Fibroblast of skin of left quadriceps (primary cell): ENCODE measurements around the gene DNAJC25.

Source experiments
- DNase-seq, 2 experiments: peaks; one replicate each; pipeline ENCODE4 v3.0.0-alpha.2; 2013; ENCODE audit warnings: low read depth in 2 of 2

The DNAJC25 gene

GRCh38 chr9:111627260-111627963 lies 3.7 kb upstream of the DNAJC25 start:
- no peak for DNase-seq

DNA sequence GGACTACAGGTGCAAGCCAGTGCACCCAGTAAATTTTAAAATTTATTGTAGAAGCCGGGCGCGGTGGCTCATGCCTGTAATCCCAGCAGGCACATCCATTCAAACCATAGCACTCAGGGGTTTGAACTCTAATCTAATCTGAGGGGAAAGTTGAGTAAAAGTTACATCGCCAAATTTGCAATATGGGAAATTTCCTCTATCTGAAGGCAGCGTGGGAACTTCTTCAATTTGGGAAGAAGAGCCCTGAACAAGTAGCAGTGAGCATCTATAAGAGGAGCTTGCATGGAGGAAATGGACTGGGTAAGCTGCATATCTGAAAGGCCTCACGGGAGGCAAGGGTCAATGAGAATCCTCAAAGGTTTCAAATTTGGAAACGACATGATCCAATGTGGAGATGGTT lies 2.7 kb upstream of the DNAJC25 start:
- DNase-seq, result no peak

GRCh38 chr9:111630182-111630963 lies 761 bp upstream of the DNAJC25 start:
- DNase-seq, result no peak

GRCh38 chr9:111630964-111631213 lies 245 bp upstream of the DNAJC25 start:
- DNase-seq, result no peak

DNA sequence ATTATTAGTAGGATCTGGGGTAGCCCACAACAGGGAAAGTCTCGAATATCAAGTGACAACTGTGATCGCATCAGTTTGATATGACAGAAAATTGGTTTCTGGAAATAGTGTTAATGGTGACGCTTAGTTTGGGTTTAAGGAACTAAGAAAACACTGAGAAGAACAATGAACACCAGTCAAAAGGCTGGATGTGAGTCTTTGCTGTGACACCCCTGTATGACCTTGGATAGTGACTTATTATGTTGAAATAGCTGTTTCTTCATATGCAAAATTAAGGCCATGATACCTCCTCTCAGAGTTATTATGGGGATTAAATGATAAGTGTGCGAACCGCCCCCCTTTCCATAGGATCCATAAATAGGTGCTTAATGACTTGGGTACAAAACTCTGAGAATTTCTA lies 926 bp downstream of the DNAJC25 start:
- no peak for DNase-seq

DNA sequence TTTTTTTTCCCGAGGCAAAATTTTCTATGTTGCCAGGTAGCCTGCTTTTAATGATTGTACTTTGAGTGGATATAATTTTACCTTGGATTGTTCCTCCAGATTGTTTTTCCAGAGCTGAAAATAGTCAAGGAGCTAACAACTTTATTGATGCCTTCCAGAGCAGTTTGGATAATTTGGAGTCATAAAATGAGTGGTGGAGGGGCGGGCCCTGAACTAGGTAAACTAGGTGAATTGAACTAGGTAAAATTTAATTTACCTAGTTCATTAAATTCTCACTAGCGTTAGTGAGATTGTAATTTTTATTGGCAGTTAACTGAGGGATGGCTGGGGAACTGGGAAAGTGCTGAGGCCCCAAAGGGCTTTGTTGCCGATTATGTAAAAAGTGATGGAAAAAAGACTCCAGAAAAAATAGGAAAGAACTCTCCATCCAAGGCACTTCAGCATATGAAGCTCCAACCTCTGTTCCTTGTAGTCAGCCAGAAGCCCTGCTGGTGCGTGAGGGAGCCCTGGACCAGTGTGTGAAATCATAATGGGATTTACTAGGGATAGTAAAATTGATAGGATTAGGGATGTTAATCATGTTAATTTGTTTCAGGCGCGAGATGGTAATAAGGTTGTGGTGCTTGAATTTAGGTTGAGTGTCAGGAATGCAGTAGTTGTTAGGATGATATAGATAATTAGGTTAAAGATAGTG lies 1.7 kb downstream of the DNAJC25 start:
- DNase-seq, result no peak

DNA sequence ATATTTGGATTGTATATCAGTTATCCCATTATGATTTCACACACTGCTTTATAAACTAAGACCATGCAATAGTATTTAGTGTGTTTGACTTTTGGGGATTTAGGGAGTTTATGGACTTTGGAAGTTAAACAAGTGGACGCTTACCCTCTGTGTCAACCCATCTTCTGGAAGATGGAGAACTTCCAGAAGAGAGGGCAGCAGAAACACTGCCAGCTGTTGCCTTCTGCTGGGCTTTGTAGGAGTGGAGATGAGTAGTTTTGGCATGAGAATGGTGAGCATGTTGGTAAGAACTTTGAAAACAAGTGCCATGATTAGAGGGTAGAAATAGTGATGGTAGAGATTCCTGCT lies 2.2 kb downstream of the DNAJC25 start:
- DNase-seq, result no peak

GRCh38 chr9:111634860-111635259 lies 3.7 kb downstream of the DNAJC25 start:
- no peak for DNase-seq

DNA sequence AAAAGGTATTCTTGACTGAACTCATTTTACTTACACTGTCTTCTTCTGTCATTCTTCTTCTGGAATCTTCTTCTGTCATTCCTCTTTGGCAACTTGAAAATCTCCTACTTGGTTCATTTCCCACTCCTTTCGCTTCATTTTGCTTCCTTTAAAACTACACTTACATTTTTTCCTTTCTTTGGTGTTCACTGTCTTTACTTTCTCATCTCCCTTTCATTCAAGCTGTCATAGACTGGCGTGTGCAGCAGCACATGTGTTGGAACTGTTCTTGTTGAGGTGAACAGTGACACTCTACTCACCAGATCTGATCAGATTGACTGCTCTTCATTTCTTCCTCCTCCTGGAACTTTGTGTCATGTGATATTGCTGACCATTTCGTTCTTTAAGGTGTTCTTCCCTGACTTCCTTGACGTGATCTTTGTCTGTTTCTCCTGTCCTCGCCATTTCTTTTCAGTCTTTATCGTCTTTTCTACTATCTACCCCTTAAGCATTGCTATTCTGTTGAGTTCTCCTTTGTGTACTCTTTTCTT lies 6.4 kb downstream of the DNAJC25 start:
- DNase-seq, result no peak

- no peak for DNase-seq
These were observed 13.2 kb downstream of the DNAJC25 start for GRCh38 chr9:111644195-111644772.

DNA sequence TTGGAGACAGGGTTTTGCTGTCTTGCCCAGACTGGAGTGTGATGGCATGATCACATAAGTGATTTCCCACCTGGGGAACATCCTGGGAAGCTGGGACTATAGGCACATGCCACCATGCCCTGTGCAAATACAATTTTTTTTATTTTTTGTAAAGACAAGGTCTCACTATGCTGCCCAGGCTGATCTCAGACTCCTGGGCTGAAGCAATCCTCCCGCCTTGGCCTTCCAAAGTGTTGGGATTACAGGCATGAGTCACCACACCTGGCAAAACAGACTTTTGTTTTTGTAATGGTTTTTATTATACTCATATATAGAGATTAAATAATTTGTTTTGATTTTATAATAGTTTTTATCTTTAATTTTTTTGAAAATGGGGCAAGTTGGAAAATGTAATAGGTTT lies 14.7 kb downstream of the DNAJC25 start:
- no peak for DNase-seq

DNA sequence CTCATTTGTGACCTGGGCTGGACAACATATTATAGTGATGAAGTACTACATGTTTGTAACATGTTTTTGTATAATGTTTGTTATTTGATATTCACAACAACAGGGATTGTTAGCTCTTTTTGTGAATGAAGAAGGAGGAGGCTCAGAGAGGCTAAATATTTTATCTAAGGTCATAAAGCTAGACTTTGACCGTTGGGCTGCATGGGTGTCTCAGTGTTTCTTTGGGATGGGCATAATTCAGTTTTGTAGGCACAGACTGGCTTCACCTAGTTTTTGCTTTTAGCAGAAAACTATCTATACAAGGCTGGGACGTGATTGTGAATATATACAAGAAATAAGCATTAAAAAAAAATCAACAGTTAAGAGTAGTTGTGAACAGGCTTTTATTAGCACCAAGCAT lies 15.3 kb downstream of the DNAJC25 start:
- no peak for DNase-seq

DNA sequence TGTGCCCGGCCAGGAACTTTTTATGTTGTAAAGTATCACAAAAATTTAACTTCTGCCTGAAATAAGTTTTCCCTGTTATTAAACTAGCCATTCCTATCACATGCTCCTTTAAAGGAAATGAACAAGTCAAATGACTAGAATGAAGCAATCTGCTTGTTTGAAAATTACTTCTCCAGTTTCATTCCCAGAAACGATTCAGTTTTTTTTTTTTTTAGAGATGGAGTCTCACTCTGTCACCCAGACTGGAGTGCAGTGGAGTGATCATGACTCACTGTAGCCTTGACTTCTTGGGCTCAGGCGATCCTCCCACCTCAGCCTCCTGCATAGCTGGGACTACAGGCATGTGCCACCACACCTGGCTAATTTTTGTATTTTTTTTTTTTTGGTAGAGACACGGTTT lies 16.9 kb downstream of the DNAJC25 start:
- DNase-seq, result no peak

DNA sequence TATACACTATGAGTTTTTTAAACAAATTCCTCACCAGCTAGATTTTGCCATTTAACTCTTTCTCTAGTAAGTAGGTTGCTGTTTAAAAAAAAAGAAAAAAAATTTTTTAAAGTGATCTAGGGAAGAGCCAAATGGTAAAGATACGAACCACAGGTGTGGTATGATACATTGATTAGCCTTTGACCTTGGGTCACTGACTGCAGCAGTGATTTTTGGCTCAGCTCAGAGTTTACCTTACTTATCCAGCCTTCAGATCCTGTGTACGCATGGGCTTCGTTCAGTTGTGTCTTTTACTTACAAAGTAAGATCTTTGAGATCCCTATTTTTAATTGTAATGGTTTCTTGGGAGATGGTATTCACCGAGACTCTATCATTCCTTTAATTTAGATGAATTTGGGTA lies 17.9 kb downstream of the DNAJC25 start:
- no peak for DNase-seq

DNA sequence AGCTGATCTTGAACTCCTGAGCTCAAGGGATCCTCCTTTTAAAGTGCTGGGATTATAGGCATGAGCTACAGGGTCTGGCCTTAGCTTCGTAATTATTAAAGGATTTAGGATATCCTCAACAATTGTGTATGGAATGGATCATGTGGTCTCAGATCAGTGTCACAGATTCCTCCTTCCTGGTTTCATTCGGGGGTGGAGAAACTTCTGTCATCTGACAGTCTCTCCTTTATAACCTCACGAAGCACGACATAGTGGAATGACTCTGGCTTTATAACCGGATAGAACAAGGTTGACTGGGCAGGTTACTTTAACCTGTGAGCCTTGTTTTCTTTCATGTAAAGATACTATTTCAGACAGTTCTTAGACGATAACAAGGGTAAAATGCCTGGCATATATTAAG lies 25.9 kb downstream of the DNAJC25 start:
- no peak for DNase-seq

DNA sequence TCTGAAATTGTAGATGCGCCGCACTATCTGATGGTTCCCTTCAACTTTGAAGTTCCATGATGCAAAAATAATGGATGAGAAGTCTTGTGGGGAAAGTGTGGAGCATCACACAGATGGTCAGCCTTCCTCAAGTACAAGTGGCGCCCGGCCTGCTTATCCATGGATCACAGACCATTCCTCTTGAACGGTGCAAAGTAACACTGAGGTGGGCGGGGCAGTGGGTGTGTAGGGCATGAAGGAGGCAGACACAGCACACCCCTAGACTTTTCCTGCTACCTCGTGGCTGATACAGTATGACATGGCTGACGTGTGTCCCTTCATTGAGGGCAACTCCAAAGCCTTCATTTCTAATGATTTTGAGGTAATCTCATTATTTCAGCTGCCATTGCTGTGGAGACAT lies 27.8 kb downstream of the DNAJC25 start:
- no peak for DNase-seq

- no peak for DNase-seq
These were observed 28.6 kb downstream of the DNAJC25 start for GRCh38 chr9:111659691-111660090.

- DNase-seq, result peak; percentile 14 to 19
These were observed 30.1 kb downstream of the DNAJC25 start, which contains the start of gene GNG10 for GRCh38 chr9:111661150-111661801. GNG10 (plus strand) TSS chr9:111661605; CDS start chr9:111661635, 30 bp downstream.

GRCh38 chr9:111661802-111662521 lies 30.8 kb downstream of the DNAJC25 start:
- no peak for DNase-seq

DNA sequence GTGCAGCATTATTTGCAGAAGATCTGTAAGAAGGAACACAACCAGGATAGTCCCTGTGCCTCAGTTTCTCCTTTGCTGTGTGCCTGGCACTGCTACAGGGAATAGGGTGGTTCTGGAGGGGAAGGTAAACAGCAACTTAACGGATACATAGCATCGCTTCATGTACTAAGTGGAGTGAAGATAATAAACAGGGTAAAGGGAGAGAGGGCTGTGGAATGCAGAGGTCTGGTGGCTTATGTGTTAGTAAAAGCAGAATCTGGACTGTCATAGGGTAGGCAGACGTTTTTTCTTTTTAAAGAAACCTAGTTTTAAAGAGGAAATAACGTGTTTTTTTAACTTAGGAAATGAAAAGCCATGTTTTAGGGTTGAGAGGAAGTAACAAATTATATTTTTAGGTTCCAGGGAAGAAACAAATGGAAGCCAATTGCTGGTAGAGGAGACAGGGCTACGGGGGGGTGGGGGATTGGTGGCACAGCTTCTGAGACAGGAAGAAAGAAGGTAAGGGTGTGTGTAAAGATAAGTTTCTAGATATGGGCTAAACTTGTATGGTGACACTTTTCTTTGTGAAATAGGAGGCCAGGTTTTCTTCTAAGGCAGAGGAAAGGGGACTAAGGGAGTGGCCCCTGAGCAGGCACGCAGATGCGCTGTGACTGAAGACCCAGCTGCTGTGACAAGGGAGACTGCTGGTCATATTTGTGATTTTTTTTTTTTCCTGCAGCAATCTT lies 31.6 kb downstream of the DNAJC25 start:
- no peak for DNase-seq
